ENCODE results near the gene SUPT4H1. TPM values are rescaled to one million over a fixed set of nuclear protein-coding genes. Genes with fewer than 3 reads are reported as not detected.

Gene SUPT4H1
- total RNA-seq, 2 donors from 2014 or later: 50.0 to 51.4 TPM

GRCh38 chr17:58318627-58319172, 33.3 kb downstream of the SUPT4H1 start:
- TF ChIP-seq, protein P1, sequence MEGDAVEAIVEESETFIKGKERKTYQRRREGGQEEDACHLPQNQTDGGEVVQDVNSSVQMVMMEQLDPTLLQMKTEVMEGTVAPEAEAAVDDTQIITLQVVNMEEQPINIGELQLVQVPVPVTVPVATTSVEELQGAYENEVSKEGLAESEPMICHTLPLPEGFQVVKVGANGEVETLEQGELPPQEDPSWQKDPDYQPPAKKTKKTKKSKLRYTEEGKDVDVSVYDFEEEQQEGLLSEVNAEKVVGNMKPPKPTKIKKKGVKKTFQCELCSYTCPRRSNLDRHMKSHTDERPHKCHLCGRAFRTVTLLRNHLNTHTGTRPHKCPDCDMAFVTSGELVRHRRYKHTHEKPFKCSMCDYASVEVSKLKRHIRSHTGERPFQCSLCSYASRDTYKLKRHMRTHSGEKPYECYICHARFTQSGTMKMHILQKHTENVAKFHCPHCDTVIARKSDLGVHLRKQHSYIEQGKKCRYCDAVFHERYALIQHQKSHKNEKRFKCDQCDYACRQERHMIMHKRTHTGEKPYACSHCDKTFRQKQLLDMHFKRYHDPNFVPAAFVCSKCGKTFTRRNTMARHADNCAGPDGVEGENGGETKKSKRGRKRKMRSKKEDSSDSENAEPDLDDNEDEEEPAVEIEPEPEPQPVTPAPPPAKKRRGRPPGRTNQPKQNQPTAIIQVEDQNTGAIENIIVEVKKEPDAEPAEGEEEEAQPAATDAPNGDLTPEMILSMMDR (IDR thresholded peaks at IDR 0.05): no peak
- no peak overlapping the region for H3K4me3 ChIP-seq
- H3K9me3 ChIP-seq: no peaks in the 10 kb centered on the region
- H3K4me1 ChIP-seq: no peaks in the 10 kb centered on the region
- H3K27me3 ChIP-seq: no peaks in the 10 kb centered on the region
- no peak for DNase-seq (ENCODE audit: low spot score)
- no peak overlapping the region for H3K27ac ChIP-seq
- no peaks in the 10 kb centered on the region for H3K36me3 ChIP-seq

GRCh38 chr17:58318065-58318481, 33.9 kb downstream of the SUPT4H1 start:
- no peak for DNase-seq (ENCODE audit: low spot score)
- H3K4me1 ChIP-seq: no peaks in the 10 kb centered on the region

GRCh38 chr17:58317421-58318064, 34.5 kb downstream of the SUPT4H1 start:
- DNase-seq (ENCODE audit: low spot score): no peak
- Histone ChIP-seq H3K4me1 (no peaks in the 10 kb centered on the region), H3K4me3 (no peak overlapping the region), H3K9me3 (no peaks in the 10 kb centered on the region), H3K36me3 (no peaks in the 10 kb centered on the region), H3K27me3 (no peaks in the 10 kb centered on the region), H3K27ac (no peak overlapping the region)
- TF ChIP-seq, protein P1 (IDR thresholded peaks at IDR 0.05): peak in 1 of 2 donors; percentile 59

More at GRCh38 chr17:58318065-58318481, 33.9 kb downstream of the SUPT4H1 start:
- no peaks in the 10 kb centered on the region for H3K9me3 ChIP-seq
- H3K4me3 ChIP-seq: no peak overlapping the region
- TF ChIP-seq, protein P1 (IDR thresholded peaks at IDR 0.05): no peak
- no peak overlapping the region for H3K27ac ChIP-seq
- H3K36me3 ChIP-seq: no peaks in the 10 kb centered on the region
- H3K27me3 ChIP-seq: no peaks in the 10 kb centered on the region

DNA sequence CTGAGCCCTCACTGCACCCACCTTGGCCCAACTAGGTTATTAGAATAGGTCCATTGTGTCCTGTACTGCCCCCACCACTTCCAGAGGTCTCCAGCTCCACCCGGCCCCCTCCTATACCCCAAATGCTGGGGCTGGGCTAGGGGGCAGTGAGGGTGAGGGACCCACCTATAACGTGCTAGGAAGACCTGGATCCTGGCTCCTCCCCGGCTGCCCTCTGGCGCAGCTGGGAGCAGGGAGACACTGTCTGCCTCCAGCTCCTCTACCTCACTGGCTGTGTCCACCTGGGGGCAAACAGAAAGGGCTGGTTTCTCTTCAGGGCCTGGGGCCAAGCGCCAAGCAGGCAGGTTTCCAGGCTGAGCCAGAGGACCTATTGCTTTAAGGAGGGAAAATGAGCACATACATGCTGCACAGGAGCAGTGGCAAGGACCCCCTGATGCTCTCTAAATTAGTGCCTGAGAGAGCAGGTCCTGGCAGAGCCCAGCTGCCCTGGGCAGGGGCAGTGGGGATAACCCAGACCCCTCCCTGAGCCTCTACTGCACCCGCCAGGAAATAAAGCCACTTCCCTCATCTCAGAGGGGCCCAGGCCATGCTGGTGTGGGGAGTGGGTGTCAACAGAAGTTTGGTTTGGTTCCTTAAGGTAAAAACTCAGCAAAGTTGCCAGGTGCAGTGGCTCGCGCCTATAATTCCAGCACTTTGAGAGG, 35.6 kb downstream of the SUPT4H1 start:
- H3K27me3 ChIP-seq: no peaks in the 10 kb centered on the region
- H3K36me3 ChIP-seq: no peaks in the 10 kb centered on the region
- H3K4me3 ChIP-seq: no peak overlapping the region
- DNase-seq (ENCODE audit: low spot score): no peak
- H3K4me1 ChIP-seq: no peaks in the 10 kb centered on the region
- TF ChIP-seq, protein P1 (IDR thresholded peaks at IDR 0.05): no peak
- H3K9me3 ChIP-seq: no peaks in the 10 kb centered on the region
- H3K27ac ChIP-seq: no peak overlapping the region

GRCh38 chr17:58315750-58316149, 36.3 kb downstream of the SUPT4H1 start:
- Histone ChIP-seq H3K27me3 (no peaks in the 10 kb centered on the region), H3K9me3 (no peaks in the 10 kb centered on the region), H3K4me1 (no peaks in the 10 kb centered on the region), H3K4me3 (no peak overlapping the region), H3K27ac (no peak overlapping the region), H3K36me3 (no peaks in the 10 kb centered on the region)
- DNase-seq (ENCODE audit: low spot score): no peak
- TF ChIP-seq, protein P1 (IDR thresholded peaks at IDR 0.05): no peak

Measured in right atrium auricular region (tissue), 2 donors.